ENCODE data around the gene DIP2B.

DIP2B gene

GRCh38 chr12:50647031-50647430 is 142.2 kb downstream of the DIP2B start:
- Mint-ChIP-seq H3K4me3 (no peak overlapping the region), H3K36me3 (ENCODE audit: low read depth) (peaks cover 3% of the 10 kb centered on the region), H3K27me3 (ENCODE audit: low read depth) (no peaks in the 10 kb centered on the region), H3K4me1 (ENCODE audit: low read depth) (peaks cover 4% of the 10 kb centered on the region), H3K9me3 (no peaks in the 10 kb centered on the region), H3K27ac (no peak overlapping the region)
- DNase-seq (ENCODE audit: low spot score): no peak

GRCh38 chr12:50647479-50647878 is 142.7 kb downstream of the DIP2B start:
- H3K27me3 Mint-ChIP-seq (ENCODE audit: low read depth): no peaks in the 10 kb centered on the region
- DNase-seq (ENCODE audit: low spot score): no peak
- no peak overlapping the region for H3K4me3 Mint-ChIP-seq
- H3K9me3 Mint-ChIP-seq: no peaks in the 10 kb centered on the region
- H3K27ac Mint-ChIP-seq: no peak overlapping the region
- peaks cover 2% of the 10 kb centered on the region for H3K36me3 Mint-ChIP-seq (ENCODE audit: low read depth)
- peaks cover 4% of the 10 kb centered on the region for H3K4me1 Mint-ChIP-seq (ENCODE audit: low read depth)

GRCh38 chr12:50650285-50650684 is 145.5 kb downstream of the DIP2B start:
- Mint-ChIP-seq H3K27me3 (ENCODE audit: low read depth) (no peaks in the 10 kb centered on the region), H3K4me3 (no peak overlapping the region), H3K9me3 (no peaks in the 10 kb centered on the region), H3K4me1 (ENCODE audit: low read depth) (peaks cover 8% of the 10 kb centered on the region), H3K27ac (no peak overlapping the region), H3K36me3 (ENCODE audit: low read depth) (peaks cover 1% of the 10 kb centered on the region)
- no peak for DNase-seq (ENCODE audit: low spot score)

GRCh38 chr12:50655374-50655921 is 150.7 kb downstream of the DIP2B start:
- peaks cover 9% of the 10 kb centered on the region for H3K36me3 Mint-ChIP-seq (ENCODE audit: low read depth)
- no peak overlapping the region for H3K27ac Mint-ChIP-seq
- peaks cover 6% of the 10 kb centered on the region for H3K4me1 Mint-ChIP-seq (ENCODE audit: low read depth)
- H3K9me3 Mint-ChIP-seq: no peaks in the 10 kb centered on the region
- H3K4me3 Mint-ChIP-seq: no peak overlapping the region
- DNase-seq (ENCODE audit: low spot score): no peak
- H3K27me3 Mint-ChIP-seq (ENCODE audit: low read depth): no peaks in the 10 kb centered on the region

- Mint-ChIP-seq H3K4me1 (ENCODE audit: low read depth) (peaks cover 5% of the 10 kb centered on the region), H3K9me3 (no peaks in the 10 kb centered on the region), H3K4me3 (no peak overlapping the region), H3K27me3 (ENCODE audit: low read depth) (no peaks in the 10 kb centered on the region), H3K27ac (no peak overlapping the region), H3K36me3 (ENCODE audit: low read depth) (peaks cover 11% of the 10 kb centered on the region)
- no peak for DNase-seq (ENCODE audit: low spot score)
Observed at GRCh38 chr12:50659260-50659659, 154.5 kb downstream of the DIP2B start.

- Mint-ChIP-seq H3K27me3 (ENCODE audit: low read depth) (no peaks in the 10 kb centered on the region), H3K4me1 (ENCODE audit: low read depth) (peaks cover 3% of the 10 kb centered on the region), H3K27ac (no peak overlapping the region), H3K4me3 (no peak overlapping the region), H3K36me3 (ENCODE audit: low read depth) (peaks cover 10% of the 10 kb centered on the region), H3K9me3 (no peaks in the 10 kb centered on the region)
- no peak for DNase-seq (ENCODE audit: low spot score)
Observed at GRCh38 chr12:50659690-50660424, 155.1 kb downstream of the DIP2B start.

GRCh38 chr12:50660425-50660822 is 155.6 kb downstream of the DIP2B start:
- Mint-ChIP-seq H3K9me3 (no peaks in the 10 kb centered on the region), H3K36me3 (ENCODE audit: low read depth) (peaks cover 10% of the 10 kb centered on the region), H3K4me3 (no peak overlapping the region), H3K27ac (no peak overlapping the region), H3K27me3 (ENCODE audit: low read depth) (no peaks in the 10 kb centered on the region), H3K4me1 (ENCODE audit: low read depth) (no peaks in the 10 kb centered on the region)
- DNase-seq (ENCODE audit: low spot score): no peak

GRCh38 chr12:50661300-50662115 is 156.7 kb downstream of the DIP2B start:
- H3K4me1 Mint-ChIP-seq (ENCODE audit: low read depth): no peaks in the 10 kb centered on the region

GRCh38 chr12:50662116-50662510 is 157.3 kb downstream of the DIP2B start:
- H3K27ac Mint-ChIP-seq: no peak overlapping the region
- H3K36me3 Mint-ChIP-seq (ENCODE audit: low read depth): peaks cover 10% of the 10 kb centered on the region
- H3K4me1 Mint-ChIP-seq (ENCODE audit: low read depth): no peaks in the 10 kb centered on the region
- no peak overlapping the region for H3K4me3 Mint-ChIP-seq
- no peaks in the 10 kb centered on the region for H3K9me3 Mint-ChIP-seq
- no peaks in the 10 kb centered on the region for H3K27me3 Mint-ChIP-seq (ENCODE audit: low read depth)
- DNase-seq (ENCODE audit: low spot score): no peak

More at GRCh38 chr12:50661300-50662115, 156.7 kb downstream of the DIP2B start:
- Mint-ChIP-seq H3K27ac (no peak overlapping the region), H3K9me3 (no peaks in the 10 kb centered on the region), H3K27me3 (ENCODE audit: low read depth) (no peaks in the 10 kb centered on the region), H3K4me3 (no peak overlapping the region), H3K36me3 (ENCODE audit: low read depth) (peaks cover 10% of the 10 kb centered on the region)
- DNase-seq (ENCODE audit: low spot score): no peak

- no peak overlapping the region for H3K27ac Mint-ChIP-seq
- H3K4me3 Mint-ChIP-seq: no peak overlapping the region
- peaks cover 1% of the 10 kb centered on the region for H3K36me3 Mint-ChIP-seq (ENCODE audit: low read depth)
- H3K4me1 Mint-ChIP-seq (ENCODE audit: low read depth): no peaks in the 10 kb centered on the region
- H3K27me3 Mint-ChIP-seq (ENCODE audit: low read depth): no peaks in the 10 kb centered on the region
- H3K9me3 Mint-ChIP-seq: no peaks in the 10 kb centered on the region
- DNase-seq (ENCODE audit: low spot score): no peak
Observed at GRCh38 chr12:50665170-50665569, 160.4 kb downstream of the DIP2B start.

- H3K9me3 Mint-ChIP-seq: no peaks in the 10 kb centered on the region
- no peaks in the 10 kb centered on the region for H3K4me1 Mint-ChIP-seq (ENCODE audit: low read depth)
- no peak for DNase-seq (ENCODE audit: low spot score)
- peaks cover under 1% of the 10 kb centered on the region for H3K36me3 Mint-ChIP-seq (ENCODE audit: low read depth)
- no peak overlapping the region for H3K27ac Mint-ChIP-seq
- H3K4me3 Mint-ChIP-seq: no peak overlapping the region
- no peaks in the 10 kb centered on the region for H3K27me3 Mint-ChIP-seq (ENCODE audit: low read depth)
Observed at GRCh38 chr12:50665609-50666008, 160.8 kb downstream of the DIP2B start.

- DNase-seq (ENCODE audit: low spot score): no peak
- Mint-ChIP-seq H3K36me3 (ENCODE audit: low read depth) (no peaks in the 10 kb centered on the region), H3K27ac (no peak overlapping the region), H3K4me1 (ENCODE audit: low read depth) (no peaks in the 10 kb centered on the region), H3K27me3 (ENCODE audit: low read depth) (no peaks in the 10 kb centered on the region), H3K9me3 (no peaks in the 10 kb centered on the region), H3K4me3 (no peak overlapping the region)
Observed at GRCh38 chr12:50666023-50666422, 161.2 kb downstream of the DIP2B start.

GRCh38 chr12:50672158-50672557 is 167.4 kb downstream of the DIP2B start:
- no peaks in the 10 kb centered on the region for H3K9me3 Mint-ChIP-seq
- no peak overlapping the region for H3K27ac Mint-ChIP-seq
- no peaks in the 10 kb centered on the region for H3K4me1 Mint-ChIP-seq (ENCODE audit: low read depth)
- no peaks in the 10 kb centered on the region for H3K27me3 Mint-ChIP-seq (ENCODE audit: low read depth)
- DNase-seq (ENCODE audit: low spot score): no peak
- peaks cover 19% of the 10 kb centered on the region for H3K36me3 Mint-ChIP-seq (ENCODE audit: low read depth)
- no peak overlapping the region for H3K4me3 Mint-ChIP-seq

GRCh38 chr12:50676756-50677155 is 172.0 kb downstream of the DIP2B start:
- H3K27ac Mint-ChIP-seq: no peak overlapping the region

More at GRCh38 chr12:50676756-50677155, 172.0 kb downstream of the DIP2B start:
- DNase-seq (ENCODE audit: low spot score): no peak
- Mint-ChIP-seq H3K9me3 (no peaks in the 10 kb centered on the region), H3K36me3 (ENCODE audit: low read depth) (peaks cover 33% of the 10 kb centered on the region), H3K4me3 (no peak overlapping the region), H3K4me1 (ENCODE audit: low read depth) (no peaks in the 10 kb centered on the region), H3K27me3 (ENCODE audit: low read depth) (no peaks in the 10 kb centered on the region)

Data from T-helper 2 cell treated with Interferon-gamma antibody and Interleukin-4, amounts not matched to agents 5 μg/mL and 100 μg/mL, for 36 hours (primary cell).